Measurements from ENCODE around the gene DLG3.

DLG3 gene

DNA sequence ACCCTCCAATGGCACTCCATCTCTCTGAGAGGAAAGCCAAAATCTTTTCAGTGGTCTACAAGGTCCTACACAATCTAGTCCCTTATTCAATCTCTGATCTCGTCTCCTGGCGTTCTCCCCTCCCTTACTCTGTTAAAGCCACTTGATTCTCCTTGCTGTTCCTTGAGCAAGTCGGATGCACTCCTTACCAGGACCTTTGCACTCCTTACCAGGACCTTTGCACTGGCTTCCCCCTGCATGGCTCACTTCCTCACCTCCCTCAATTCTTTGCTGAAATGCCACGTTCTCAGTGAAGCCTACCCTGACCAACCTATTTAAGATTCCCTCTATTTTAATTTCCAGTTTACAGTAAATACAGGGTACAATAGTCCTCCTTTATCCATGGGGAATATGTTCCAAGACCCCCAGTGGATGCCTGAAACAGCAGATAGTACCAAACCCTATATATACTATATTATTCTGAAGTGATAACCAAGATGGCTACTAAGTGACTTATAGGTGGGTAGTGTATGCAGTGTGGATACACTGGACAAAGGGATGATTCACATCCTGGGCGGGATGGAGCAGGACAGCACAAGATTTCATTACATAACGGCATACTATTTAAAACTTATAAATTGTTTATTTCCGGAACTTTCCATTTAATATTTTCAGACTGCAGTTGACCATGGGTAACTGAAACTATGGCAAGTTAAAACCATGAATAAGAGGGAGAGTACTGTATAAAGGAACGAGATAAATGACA is 6.5 kb upstream of the DLG3 start:
- DNase-seq = no peak

DNA sequence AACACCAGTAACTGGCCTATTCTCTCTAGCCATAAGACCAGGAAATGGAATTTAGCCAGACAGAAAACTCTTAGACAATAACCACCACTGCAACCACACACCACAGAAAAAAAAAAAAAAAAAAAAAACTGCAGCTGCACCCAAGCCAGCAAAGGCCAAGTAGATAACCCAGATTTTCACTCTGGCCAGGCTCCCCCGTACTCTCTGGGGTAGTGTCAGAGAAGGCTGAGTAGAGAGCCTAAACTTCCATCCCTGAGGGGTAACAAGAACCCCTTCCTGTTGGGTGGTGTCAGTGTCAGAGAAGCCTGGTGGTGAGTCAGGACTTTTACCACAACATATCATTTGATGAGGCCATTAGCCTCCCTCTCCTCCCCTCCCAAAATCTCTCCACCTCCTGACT is 5.6 kb upstream of the DLG3 start:
- no peak for DNase-seq

DNA sequence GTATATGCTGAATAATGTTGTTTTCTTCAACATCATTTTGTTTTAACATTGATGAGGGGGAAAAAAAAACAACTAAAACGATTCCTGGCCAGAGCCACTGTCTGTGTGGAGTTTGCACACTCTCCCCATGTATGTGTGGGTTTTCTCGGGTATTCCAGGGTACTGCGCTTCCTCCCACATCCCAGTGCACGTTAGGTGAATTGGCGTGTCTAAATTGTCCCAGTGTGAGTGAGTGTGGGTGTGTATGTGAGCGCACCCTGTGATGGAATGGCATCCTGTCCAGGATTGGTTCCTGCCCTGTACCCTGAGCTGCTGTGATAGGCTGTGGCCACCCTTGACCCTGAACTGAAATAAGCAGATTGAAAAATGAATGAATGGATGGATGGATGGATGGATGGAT is 2.4 kb upstream of the DLG3 start:
- DNase-seq = no peak

DNA sequence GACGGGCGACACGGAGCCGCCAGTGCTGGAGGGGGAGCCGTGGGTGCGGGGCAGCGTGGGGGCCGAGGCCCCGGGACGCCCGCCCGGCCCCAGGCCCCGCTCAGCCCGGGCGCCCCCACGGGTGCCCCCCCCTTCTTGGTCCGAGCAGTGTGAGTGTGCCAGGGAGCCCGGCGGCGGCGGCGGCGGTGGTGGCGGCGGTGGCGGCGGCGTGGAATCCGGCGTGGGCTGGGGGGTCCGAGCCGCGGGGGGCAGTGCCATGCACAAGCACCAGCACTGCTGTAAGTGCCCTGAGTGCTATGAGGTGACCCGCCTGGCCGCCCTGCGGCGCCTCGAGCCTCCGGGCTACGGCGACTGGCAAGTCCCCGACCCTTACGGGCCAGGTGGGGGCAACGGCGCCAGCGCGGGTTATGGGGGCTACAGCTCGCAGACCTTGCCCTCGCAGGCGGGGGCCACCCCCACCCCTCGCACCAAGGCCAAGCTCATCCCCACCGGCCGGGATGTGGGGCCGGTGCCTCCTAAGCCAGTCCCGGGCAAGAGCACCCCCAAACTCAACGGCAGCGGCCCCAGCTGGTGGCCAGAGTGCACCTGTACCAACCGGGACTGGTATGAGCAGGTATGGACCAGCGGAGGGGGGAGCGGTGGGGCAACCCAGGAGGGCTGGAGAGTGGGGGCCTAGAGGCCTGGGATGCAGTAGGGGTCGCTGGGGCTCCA is 466 bp downstream of the DLG3 start:
- DNase-seq = no peak

DNA sequence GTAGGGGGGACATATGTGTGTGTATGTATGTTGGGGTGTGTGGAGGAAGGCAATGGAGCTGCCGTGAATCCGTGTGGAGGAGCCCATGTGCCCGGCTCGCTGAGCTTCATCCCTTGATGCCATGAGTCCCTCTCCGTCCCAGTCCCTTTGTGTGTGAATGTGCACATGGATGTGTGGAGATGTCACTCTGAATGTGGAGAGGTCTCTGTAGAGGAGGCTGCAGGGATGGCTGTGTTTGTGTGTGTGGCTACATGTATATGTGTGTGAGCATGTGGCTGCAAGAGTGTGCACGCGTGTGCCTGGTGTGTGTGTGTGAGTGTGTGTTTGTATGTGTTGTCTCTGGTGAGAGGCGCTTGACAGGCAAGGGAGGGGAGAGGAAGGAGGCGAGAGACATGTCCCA is 1.3 kb downstream of the DLG3 start:
- DNase-seq = no peak

DNA sequence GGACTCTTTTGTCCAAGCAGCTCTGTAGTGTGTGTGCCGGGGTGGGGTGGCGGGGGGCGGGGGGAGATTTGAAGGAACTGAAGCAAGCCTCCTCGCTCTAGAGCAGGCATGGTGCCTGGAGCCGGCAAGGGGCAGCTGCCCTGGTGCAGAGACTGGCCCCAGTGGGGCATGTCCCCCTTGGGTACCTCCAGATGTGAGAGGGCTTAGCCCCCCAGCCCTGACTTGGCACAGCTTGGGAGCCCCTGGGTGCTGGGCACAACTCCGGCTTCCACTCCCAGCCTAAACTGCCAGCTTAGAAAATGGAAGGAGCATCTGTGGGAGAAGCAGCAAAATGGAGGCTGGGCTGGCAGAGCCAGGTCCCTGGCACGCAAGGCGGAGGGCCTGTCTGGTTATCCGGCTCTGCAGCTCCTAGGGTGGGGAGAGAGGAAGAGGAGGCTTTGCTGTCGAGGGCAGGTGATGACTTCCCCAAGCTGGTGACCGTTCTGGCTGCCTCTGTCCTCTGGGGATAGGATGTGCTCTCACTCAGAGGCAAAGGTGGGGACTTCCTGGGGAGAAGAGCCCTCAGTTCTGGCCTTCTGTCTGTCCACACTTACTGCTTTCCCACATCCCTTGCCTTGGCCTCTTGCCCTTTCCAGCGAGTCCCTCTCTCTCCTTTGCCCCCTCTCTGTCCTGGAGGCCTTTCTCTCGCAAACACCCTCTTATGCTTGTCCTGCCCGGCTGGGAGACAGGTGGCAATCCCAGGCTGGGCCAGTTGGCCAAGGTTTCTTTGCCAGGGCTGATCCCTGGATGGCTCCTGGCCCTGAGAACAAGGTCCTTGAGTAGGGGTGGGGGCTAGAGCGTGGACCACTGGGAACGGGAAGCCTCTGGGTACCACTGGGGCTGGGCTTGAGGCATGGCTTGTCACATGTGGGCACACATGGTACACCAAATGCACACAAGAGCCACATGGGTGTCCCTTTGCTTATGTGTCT is 2.0 kb downstream of the DLG3 start:
- DNase-seq = no peak

DNA sequence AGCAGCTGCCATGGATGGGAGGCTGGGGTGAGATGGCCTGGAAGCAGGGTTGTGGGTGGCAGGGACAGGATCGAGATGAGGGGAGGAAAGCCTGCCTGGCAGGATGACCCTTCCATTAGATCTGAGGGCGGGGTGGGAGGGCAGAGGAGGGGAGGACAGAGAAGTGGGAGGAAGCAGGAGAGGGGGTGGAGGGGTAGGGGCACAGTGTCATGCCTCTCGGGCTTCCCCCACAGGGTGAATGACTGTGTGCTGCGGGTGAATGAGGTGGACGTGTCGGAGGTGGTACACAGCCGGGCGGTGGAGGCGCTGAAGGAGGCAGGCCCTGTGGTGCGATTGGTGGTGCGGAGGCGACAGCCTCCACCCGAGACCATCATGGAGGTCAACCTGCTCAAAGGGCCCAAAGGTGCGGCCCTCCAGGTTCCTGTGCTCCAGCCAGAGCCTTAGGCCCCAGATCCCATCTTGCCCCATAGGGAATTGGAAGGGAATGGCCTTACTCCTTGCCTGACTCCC is 4.9 kb downstream of the DLG3 start:
- DNase-seq = no peak

DNA sequence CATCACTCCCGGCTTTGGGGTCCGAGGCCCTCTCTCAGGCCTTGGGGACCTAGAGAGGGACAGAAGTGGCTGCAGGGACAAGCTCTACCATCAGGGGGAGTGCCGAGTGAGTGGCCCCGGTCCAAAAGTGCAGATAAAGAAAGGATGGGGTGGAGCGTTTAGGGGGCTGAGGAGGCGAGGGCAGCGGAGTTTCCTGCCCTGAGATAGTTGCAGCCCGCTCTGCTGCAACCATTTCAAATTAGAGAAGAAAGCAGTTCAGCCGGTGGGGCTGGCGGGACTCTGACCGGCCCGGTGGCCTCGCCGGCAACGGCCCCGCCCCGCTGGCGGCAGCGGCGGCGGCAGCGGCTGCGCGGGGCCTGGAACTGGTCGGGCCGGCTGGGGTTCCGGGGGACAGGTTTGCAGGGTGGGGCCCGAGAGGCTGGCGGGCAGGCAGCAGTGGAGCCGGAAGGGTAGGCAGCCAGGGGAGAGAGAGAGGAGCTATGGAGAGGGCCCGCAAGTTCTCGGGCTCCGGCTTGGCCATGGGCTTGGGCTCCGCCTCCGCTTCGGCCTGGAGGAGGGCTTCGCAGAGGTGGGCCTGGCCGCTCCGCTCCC is 7.6 kb downstream of the DLG3 start:
- peak; percentile 52 for DNase-seq

DNA sequence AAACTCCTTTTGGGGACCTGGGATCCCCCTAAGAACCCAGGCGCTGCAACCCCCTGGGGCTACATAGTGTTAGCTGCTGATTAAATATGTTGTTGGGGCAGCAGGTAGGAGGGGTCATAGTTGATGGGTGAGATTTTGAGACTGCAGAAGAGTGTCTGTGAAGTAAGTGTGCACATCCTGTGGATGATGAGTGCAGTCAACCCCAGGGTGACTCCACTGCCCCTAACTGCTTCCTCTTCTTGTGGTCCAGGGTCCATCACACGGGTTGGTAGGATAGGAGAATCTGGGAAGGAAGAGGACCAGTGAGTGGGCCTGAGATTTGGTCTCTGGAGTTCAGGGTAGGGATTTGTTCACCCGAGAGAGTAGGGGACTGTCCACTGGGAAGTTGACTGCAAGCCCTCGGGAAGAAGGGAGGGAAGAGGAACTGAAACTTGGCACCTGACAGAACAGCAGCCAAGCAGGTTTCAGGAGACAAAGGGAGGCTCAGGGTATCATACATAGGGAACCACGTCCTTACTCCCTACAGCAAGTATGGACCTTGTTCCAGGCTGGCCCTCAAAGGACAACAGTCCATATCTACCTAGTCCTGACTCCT is 8.5 kb downstream of the DLG3 start:
- DNase-seq = no peak

DNA sequence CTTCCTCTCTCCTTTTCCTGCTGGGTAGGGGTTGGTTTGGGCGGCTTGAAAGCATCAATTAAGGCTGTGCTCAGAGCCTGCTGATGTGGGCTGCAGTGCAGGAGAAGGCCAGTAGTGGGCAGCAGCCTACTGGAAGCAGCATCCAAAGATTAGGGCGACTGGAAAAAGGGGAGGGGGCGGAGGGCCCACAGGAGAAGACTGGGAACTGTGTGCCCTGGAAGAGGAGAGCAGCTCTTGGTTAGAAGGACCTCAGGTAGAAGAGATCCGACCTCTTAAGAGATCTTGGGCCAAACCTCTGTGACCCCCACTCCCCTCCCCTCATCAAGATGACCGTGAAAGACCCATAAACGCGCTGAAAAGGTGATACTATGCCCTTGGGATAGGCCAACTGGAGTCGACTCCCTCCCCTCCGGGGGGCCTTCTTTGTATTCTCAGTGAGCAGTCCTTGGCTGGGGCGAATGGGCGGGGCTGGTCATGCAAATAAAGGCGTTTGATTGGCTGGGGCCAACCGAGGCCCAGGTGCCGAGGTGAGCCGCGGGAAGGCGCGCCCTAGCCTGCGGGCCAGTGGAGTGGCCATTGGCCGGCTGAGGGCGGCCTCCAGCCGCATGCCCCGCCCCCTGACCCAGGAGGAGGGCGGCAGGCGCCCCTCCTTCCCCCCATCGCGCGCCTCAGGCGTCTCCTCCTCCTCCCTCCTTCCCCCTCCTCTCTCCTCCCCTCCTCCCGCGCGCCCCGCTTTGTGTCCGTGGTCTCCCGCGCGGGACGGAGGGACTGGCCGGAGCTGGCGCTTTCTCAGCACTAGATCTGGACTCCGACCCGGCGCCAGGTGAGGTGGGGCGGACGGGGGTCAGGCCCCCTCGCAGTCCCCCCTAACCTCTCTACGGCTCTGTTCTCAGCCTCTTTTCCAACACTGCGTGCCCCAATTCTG is 10.1 kb downstream of the DLG3 start:
- DNase-seq = peak; percentile 52

DNA sequence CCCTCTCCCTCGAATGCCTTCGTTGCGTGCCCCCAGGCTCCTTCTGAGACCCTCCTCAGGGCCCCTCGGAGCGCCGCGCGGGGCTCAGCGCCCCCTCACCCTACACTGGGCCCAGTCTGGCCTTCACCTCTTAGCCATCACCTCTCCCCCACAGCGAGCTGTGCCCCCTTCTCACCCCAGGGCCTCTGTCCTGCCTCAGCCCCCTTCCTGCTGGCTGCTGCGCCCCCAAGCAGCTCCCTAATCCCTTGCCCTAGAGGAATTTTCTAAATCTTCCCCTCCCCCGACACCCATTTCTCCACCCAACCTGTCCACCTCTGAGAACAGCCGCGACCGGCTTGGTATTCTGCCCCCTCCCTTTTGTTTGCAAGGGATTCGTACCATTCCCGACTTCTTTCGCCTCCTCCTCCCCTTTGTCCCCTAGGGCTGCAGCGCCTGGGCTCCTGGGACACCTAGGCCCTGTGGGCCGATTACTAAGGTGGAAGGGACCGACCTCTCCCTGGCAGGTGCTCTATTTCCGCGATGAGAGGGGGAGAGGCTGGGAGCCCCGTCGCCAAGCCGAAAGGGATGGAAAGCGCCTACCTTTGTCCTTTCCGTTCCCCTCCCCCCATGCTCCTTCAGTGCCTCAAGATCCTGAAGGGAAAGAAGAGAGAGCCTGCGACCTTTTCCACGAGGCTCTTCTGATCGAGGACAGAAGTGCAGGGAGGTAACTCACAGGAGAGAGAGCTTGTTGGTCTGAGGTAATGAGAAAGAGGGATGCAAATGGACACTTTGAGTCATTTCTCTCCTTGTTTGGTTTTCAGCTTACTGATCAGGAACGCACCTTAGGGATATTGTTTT is 10.9 kb downstream of the DLG3 start:
- no peak for DNase-seq

DNA sequence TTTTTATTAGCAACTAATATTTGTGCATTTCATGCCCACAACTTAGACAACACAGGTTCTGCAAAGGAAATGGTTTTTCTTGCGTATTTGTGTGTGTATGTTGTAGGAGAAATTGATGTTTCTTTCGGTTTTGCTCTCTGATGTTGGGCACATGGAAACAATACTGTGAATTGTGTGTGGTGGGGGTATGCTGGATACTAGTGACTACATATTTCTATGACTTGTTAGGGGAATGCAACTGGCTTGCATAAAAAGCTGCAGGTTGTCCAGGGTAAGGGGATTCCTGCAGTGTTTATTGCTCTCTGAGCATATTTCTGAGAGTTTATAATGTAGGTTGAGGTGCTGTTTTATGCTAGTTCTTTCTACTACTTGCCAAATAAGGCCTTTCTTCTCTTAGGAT is 11.6 kb downstream of the DLG3 start:
- DNase-seq = no peak

DNA sequence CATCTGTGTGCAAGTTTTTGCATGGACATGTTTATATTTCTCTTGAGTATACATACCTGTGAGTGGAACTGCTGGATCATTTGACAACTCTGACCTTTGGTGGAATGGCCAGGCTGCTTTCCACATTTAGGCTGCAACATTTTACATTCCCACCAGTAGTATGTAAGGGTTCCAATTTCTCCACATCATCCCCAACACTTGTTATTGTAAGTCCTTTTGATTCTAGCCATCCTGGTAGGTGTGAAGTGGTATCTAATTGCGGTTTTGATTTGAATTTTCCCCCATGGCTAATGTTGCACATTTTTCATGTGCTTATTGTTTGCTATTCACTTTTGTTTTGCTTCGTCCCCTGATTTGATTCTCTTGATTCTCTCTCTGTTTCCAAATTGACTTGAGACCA is 16.4 kb downstream of the DLG3 start:
- DNase-seq = no peak

DNA sequence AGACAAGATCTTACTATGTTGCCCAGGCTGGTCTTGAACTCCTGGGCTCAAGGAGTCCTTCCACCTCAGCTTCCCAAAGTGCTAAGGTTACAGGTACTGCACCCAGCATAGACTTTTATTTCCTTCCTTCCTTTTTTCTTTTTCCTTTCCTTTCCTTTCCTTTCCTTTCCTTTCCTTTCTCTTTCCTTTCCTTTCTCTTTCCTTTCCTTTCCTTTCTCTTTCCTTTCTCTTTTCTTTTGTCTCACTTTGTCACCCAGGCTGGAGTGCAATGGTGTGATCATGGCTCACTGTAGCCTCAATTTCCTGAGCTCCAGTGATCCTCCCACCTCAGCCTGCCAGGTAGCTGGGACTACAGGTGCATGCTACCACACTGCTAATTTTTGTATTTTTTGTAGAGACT is 19.4 kb downstream of the DLG3 start:
- no peak for DNase-seq

DNA sequence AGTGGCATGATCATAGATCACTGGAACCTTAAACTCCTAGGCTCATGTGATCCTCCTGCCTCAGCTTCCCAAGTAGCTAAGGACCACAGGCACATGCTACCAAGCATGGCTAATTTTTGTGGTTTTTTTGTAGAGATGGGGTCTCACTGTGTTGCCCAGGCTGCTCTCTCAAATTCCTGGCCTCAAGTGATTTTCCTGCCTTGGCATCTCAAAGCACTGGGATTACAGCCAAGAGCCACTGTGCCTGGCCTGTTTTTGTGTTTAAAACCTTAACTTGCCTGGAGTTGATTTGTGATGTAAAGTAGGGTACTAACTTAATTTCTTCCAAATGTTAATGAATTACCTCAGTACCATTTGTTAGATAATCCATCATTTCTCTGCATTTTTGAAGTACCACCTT is 22.3 kb downstream of the DLG3 start:
- no peak for DNase-seq

DNA sequence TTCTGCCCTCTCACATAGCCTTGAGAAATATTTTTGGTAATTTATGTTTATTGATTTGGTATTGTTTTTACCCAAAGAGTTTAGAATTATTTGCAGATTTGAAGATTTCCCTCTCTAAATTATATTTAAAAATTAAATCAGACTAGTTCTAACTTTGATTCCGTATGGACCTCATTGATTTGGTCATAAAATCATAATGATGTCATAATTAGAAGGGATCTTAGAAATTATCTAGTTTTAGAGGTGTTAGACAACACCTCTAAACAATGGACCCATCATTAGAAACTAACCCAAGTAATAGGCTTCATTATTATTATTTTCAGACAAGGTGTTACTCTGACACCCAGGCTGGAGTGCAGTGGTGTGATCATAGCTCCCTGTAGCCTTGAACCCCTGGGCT is 24.1 kb downstream of the DLG3 start:
- no peak for DNase-seq

DNA sequence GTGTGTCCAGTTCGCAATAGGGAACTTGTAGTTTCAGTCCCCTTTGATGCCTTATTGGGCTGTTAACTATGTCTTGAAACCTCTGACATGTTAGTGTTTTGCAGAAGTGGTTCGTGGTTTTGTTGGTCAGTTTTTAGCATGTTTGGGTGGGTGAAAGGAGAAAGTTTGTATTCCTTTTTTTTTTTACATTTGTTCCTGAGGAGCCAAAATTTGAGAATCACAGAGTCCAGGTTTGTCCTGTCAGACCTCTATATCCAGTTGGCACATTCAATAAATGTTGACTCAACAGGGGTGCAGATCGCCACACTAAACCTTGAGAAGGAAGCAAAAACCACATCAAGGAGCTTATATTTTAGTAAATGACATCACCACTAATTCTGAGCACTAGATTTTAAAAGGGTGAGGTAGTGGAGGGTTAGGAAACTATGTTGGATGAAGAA is 26.2 kb downstream of the DLG3 start:
- no peak for DNase-seq

DNA sequence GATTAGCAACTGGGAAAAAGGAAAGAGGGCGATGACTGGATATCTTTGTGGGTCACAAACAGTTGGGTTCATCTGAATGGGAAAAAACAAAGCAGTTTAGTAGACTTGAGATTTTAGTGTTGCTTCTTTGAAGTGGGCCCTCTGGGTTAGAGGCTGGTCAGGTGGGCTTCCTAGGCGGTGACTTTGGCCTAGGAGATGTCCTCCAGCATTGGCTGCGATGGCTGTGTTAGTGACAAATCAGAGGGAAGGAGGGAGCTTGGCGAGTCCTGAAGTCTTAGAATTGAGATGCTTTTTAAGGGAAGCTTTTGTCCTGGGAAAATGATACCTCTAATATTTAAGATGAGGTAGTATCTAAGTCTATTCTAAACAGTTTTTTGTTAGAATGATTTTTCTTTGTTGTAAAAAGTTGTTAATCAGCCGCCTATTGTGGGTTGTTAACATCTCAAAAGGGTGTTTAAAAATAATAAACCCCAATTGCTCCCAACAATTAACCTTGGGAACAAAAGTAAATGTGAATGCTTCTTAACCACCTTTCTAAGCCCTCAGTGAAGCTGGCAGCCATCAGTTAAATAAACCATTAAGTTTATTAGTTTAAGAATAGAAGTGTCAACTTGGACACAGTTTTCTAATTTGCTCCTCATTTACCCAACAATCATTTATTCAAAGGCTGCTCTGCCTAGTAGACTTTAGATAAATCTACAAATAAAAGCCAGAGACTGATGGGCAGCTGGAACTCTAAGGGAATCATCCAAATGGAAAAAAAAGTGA is 31.7 kb downstream of the DLG3 start:
- no peak for DNase-seq

DNA sequence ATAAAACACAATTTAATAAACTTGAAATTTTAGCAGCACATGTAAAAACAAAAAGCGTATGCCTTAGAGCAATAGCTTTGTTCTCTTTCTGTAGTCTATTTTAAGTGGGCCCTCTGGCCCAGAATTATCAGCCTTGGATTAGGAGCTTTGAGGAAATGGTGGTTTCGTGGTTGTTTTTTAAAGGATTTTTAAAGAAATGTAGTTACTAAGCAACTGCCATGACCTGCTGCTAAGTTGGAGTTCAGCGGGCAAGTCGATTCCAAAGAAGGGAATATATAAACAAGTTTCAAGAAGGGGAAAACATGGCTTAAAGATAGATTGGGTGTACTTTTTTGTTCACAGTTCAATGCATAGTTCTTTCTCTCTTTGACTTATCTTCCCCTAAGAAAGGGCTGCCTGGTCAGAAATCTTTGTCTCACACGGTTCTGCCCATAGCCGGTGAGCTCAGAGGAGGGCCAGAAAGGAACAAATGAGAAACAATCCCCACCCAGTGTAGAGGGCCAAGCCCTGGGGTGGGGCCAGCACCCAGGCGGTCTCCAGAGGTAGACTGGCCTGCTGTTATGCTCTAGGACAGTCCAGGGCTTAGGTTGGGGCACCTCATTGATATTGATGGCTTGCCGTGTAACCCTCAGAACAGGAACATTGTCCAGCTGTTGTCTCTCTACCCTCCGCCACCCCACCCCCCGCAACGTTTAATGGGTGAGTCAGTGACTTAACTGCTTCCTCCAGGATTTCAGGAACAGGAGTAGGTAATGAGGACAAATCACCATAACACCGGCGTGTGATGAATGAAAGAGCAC is 32.5 kb downstream of the DLG3 start:
- no peak for DNase-seq

All from stimulated activated CD4-positive, alpha-beta T cell treated with anti-CD3 and anti-CD28 coated beads, Interleukin-12 subunit alpha, Interleukin-12 subunit beta, amount 100 ng/mL, for 4 hours (primary cell).